Transverse colon (tissue), 4 donors: ENCODE measurements around the gene CISD3.

ENCODE experiments used
- CTCF ChIP-seq, 5 experiments: fragments of 200-600 bp in 3 of 5; fragments of 450-650 bp in 2 of 5; sonication (generic) in 3 of 5; IDR thresholded peaks; 1 replicate in 2 of 5; 2 replicates in 3 of 5; pipeline ENCODE4 v1.5.1; 2016 to 2017; ENCODE audit warnings: antibody characterized with exemption in 5 of 5, inconsistent platforms in 3 of 5, mild to moderate bottlenecking in 2 of 5, moderate library complexity in 1 of 5
- EP300 ChIP-seq: sonication (generic); formaldehyde crosslinking; IDR thresholded peaks from one replicate; pipeline ENCODE4 v1.6.1; 2017; ENCODE audit warnings: antibody characterized with exemption, low read depth
- POLR2A ChIP-seq: fragments of 450-650 bp; IDR thresholded peaks from one replicate; pipeline ENCODE4 v1.6.1; 2016; ENCODE audit warnings: antibody characterized with exemption, mild to moderate bottlenecking, moderate library complexity
- POLR2AphosphoS5 ChIP-seq, 3 donors: sonication (generic); formaldehyde crosslinking; IDR thresholded peaks; one replicate each; pipeline ENCODE4 v1.6.1; 2016; ENCODE audit warnings: antibody characterized with exemption in 3 of 3

- TF ChIP-seq POLR2AphosphoS5 (IDR thresholded peaks at IDR 0.05): no peak
- TF ChIP-seq CTCF (IDR thresholded peaks at IDR 0.05): no peak
- TF ChIP-seq POLR2A: no peak
- TF ChIP-seq EP300: no peak
Observed at GRCh38 chr17:38691154-38691553, 39.0 kb upstream of the CISD3 start.
